Panc1 (cell line): Measurements from ENCODE around the gene GDPD1.

Experiments
- POLR2AphosphoS5 ChIP-seq: IDR thresholded peaks from 2 replicates; pipeline ENCODE4 v1.6.1; 2012; ENCODE audit warnings: mild to moderate bottlenecking, low read depth, low read length, moderate library complexity
- SIN3A ChIP-seq: IDR thresholded peaks from 2 replicates; pipeline ENCODE4 v1.6.1; 2012; ENCODE audit warnings: low read depth, mild to moderate bottlenecking, low read length, moderate library complexity, borderline replicate concordance; ENCODE audit not compliant: insufficient read depth
- TCF7L2 ChIP-seq: IDR thresholded peaks from 2 replicates; pipeline ENCODE4 v1.6.1; 2011; ENCODE audit warnings: mild to moderate bottlenecking, low read depth, low read length, inconsistent platforms
- TF ChIP-seq, protein P1 (sequence below): fragments of 450-650 bp; IDR thresholded peaks from 2 replicates; pipeline ENCODE4 v1.5.1; 2017; ENCODE audit warnings: mild to moderate bottlenecking
- TF ChIP-seq, protein P2 (sequence below), 2 experiments: IDR thresholded peaks; 2 replicates each; pipeline ENCODE4 v1.6.1; 2011 to 2012; ENCODE audit warnings: low read depth in 2 of 2, control low read depth in 1 of 2, low read length in 1 of 2, mild to moderate bottlenecking in 1 of 2, moderate library complexity in 1 of 2; ENCODE audit not compliant: insufficient read depth in 1 of 2

DNA sequence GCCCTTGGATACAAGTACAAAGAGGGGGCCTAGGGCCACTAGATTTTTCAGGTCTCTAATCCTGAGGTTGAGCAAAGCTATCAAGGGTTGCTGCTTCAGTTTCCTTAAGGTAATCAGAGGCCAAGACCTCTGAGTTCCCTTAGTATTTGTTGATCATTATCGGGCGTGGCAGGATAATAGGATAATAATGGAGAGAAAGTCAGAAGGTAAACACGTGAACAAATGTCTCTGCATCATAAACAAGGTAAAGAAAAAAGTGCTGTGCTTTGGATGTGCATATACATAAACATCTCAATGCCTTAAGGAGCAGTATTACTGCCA, 69.6 kb downstream of the GDPD1 start:
- TF ChIP-seq, protein P1, sequence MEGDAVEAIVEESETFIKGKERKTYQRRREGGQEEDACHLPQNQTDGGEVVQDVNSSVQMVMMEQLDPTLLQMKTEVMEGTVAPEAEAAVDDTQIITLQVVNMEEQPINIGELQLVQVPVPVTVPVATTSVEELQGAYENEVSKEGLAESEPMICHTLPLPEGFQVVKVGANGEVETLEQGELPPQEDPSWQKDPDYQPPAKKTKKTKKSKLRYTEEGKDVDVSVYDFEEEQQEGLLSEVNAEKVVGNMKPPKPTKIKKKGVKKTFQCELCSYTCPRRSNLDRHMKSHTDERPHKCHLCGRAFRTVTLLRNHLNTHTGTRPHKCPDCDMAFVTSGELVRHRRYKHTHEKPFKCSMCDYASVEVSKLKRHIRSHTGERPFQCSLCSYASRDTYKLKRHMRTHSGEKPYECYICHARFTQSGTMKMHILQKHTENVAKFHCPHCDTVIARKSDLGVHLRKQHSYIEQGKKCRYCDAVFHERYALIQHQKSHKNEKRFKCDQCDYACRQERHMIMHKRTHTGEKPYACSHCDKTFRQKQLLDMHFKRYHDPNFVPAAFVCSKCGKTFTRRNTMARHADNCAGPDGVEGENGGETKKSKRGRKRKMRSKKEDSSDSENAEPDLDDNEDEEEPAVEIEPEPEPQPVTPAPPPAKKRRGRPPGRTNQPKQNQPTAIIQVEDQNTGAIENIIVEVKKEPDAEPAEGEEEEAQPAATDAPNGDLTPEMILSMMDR, result no peak
- TF ChIP-seq TCF7L2 (no peak), SIN3A (no peak), POLR2AphosphoS5 (no peak)
- TF ChIP-seq, protein P2, sequence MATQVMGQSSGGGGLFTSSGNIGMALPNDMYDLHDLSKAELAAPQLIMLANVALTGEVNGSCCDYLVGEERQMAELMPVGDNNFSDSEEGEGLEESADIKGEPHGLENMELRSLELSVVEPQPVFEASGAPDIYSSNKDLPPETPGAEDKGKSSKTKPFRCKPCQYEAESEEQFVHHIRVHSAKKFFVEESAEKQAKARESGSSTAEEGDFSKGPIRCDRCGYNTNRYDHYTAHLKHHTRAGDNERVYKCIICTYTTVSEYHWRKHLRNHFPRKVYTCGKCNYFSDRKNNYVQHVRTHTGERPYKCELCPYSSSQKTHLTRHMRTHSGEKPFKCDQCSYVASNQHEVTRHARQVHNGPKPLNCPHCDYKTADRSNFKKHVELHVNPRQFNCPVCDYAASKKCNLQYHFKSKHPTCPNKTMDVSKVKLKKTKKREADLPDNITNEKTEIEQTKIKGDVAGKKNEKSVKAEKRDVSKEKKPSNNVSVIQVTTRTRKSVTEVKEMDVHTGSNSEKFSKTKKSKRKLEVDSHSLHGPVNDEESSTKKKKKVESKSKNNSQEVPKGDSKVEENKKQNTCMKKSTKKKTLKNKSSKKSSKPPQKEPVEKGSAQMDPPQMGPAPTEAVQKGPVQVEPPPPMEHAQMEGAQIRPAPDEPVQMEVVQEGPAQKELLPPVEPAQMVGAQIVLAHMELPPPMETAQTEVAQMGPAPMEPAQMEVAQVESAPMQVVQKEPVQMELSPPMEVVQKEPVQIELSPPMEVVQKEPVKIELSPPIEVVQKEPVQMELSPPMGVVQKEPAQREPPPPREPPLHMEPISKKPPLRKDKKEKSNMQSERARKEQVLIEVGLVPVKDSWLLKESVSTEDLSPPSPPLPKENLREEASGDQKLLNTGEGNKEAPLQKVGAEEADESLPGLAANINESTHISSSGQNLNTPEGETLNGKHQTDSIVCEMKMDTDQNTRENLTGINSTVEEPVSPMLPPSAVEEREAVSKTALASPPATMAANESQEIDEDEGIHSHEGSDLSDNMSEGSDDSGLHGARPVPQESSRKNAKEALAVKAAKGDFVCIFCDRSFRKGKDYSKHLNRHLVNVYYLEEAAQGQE (IDR thresholded peaks at IDR 0.05; ENCODE audit: insufficient read depth in 1 of 2, low read depth in 2 of 2, low read length in 1 of 2), result no peak
